Measurements from ENCODE around the gene PASD1. TPM values are rescaled to one million over a fixed set of nuclear protein-coding genes. Genes with fewer than 3 reads are reported as not detected.

The PASD1 gene, protein sequence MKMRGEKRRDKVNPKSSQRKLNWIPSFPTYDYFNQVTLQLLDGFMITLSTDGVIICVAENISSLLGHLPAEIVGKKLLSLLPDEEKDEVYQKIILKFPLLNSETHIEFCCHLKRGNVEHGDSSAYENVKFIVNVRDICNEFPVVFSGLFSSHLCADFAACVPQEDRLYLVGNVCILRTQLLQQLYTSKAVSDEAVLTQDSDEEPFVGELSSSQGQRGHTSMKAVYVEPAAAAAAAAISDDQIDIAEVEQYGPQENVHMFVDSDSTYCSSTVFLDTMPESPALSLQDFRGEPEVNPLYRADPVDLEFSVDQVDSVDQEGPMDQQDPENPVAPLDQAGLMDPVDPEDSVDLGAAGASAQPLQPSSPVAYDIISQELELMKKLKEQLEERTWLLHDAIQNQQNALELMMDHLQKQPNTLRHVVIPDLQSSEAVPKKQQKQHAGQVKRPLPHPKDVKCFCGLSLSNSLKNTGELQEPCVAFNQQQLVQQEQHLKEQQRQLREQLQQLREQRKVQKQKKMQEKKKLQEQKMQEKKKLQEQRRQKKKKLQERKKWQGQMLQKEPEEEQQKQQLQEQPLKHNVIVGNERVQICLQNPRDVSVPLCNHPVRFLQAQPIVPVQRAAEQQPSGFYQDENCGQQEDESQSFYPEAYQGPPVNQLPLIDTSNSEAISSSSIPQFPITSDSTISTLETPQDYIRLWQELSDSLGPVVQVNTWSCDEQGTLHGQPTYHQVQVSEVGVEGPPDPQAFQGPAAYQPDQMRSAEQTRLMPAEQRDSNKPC
- under 0.01 TPM for total RNA-seq

DNA sequence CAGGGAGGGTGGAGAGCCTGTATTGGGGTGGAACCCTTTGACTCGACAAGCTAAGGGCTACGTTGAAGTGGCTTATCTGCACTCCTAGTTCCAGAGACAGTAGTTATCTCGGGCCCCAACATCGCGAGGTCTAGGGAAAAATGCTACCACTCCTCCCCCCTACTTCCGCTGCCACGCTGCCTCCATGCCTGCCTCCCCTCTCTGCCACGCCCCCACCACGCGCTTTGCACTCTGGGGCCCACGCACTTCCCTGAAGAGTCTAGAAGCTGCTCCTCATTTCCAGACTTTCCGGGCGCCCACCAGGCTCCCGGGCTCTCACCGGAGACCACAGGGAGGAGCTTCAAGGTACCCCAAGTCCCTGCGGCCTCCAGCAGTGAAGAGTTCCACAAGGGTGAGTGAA lies at the start of gene PASD1:
PASD1 (plus strand) TSS at position 227 of the 400 bp plus-strand sequence. CDS start 37,879 bp downstream, outside the sequence.
- no peaks in the 10 kb centered on the region for H3K36me3 ChIP-seq (ENCODE audit: control insufficient read depth in 3 of 3, insufficient read depth in 3 of 3, low read length in 3 of 3)
- H3K27me3 ChIP-seq (ENCODE audit: control insufficient read depth in 3 of 3, insufficient read depth in 3 of 3, low read length in 3 of 3): no peaks in the 10 kb centered on the region
- no peaks in the 10 kb centered on the region for H3K4me1 ChIP-seq (ENCODE audit: control insufficient read depth in 3 of 3, insufficient read depth in 3 of 3, low read length in 3 of 3)
- no peak within 1 kb of the TSS for H3K9ac ChIP-seq (ENCODE audit: low read depth in 1 of 3, low read length in 3 of 3)
- no peaks in the 10 kb centered on the region for H3K9me3 ChIP-seq (ENCODE audit: control insufficient read depth in 3 of 3, low read length in 3 of 3)
- no peak within 1 kb of the TSS for H3K4me3 ChIP-seq (ENCODE audit: low read length in 3 of 3)
- no peak within 1 kb of the TSS for H3K27ac ChIP-seq (ENCODE audit: low read depth, low read length)

DNA sequence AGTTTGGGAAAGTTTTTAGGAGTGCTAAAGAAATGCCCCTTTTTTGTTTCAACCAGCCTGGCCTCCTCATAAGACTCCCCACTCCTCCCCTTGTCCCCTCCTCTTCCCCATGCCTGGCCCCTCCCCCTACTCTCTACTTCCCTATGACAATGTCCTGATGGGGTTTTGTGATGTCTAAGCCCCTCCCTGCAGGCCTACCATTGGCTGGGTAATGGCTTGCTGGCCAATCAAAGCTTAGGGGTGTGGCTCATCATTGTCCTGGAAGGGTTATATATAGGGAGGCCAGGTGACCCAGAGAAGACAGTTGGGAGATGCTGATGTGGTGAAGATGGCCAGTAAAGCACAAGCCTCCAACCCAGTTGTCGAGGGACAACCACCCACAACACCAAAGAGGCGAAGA lies 48.2 kb upstream of the PASD1 start:
- Histone ChIP-seq H3K27ac (ENCODE audit: low read depth, low read length) (no peak overlapping the region), H3K9ac (ENCODE audit: low read depth in 1 of 3, low read length in 3 of 3) (no peak overlapping the region), H3K9me3 (ENCODE audit: control insufficient read depth in 3 of 3, low read length in 3 of 3) (peaks cover 0 to 2% (median 0%) of the 10 kb centered on the region in 3 donors), H3K27me3 (ENCODE audit: control insufficient read depth in 3 of 3, insufficient read depth in 3 of 3, low read length in 3 of 3) (no peaks in the 10 kb centered on the region), H3K36me3 (ENCODE audit: control insufficient read depth in 3 of 3, insufficient read depth in 3 of 3, low read length in 3 of 3) (no peaks in the 10 kb centered on the region), H3K4me1 (ENCODE audit: control insufficient read depth in 3 of 3, insufficient read depth in 3 of 3, low read length in 3 of 3) (no peaks in the 10 kb centered on the region), H3K4me3 (ENCODE audit: low read length in 3 of 3) (no peak overlapping the region)

DNA sequence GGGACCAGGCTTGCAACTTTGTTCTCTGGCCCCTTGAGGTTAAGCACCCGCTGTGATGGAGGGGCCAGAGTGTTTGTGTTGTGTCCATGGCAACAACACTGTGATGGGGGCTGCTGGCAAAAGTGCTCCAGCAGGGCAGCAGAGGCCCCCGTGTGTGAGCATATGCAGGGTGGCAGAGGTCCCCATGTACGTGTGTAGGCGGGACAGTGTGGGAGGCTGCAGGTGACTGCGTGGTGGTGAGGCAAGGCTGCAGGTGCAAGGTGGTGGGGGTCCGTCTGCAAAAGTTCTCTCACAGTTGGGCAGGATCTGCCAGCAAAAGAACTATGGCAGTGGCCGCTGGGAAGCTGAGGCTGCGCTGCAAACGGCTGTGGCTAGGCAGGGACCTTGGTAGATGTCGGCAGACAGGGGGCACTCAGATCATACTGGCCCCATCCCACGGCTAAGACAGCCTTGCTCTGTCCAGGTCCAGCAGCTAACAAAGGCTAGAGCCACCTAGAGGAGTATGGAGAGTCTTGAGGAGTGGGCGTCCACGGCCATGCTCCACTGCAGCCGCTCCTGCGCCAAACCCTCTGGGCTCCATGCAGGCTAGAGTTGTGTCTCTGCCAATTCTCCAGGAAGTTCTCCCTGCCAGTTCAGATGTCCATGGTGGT lies 46.8 kb upstream of the PASD1 start:
- H3K9me3 ChIP-seq (ENCODE audit: control insufficient read depth in 3 of 3, low read length in 3 of 3): no peaks in the 10 kb centered on the region
- H3K36me3 ChIP-seq (ENCODE audit: control insufficient read depth in 3 of 3, insufficient read depth in 3 of 3, low read length in 3 of 3): no peaks in the 10 kb centered on the region
- no peaks in the 10 kb centered on the region for H3K4me1 ChIP-seq (ENCODE audit: control insufficient read depth in 3 of 3, insufficient read depth in 3 of 3, low read length in 3 of 3)
- H3K4me3 ChIP-seq (ENCODE audit: low read length in 3 of 3): no peak overlapping the region
- H3K27ac ChIP-seq (ENCODE audit: low read depth, low read length): no peak overlapping the region
- H3K27me3 ChIP-seq (ENCODE audit: control insufficient read depth in 3 of 3, insufficient read depth in 3 of 3, low read length in 3 of 3): no peaks in the 10 kb centered on the region
- H3K9ac ChIP-seq (ENCODE audit: low read depth in 1 of 3, low read length in 3 of 3): no peak overlapping the region

DNA sequence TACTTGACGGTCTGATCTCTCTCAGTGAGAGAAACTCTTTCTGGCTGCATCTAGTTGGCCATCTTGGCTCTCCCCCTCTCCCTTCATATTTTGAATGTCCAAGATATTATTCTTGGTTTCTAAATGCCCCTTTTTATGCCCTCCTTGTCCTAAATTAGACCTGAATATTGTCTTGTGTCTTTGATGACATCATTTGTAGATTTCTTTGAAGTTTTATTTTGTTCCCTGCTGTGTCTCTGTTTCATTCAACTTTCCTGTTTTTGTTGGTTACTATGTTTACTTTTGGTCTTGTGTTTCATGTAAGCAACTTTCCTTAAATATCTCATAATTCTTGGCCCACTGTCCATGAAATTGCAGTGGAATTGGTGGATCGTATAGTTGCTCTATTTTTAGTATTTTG lies 46.1 kb upstream of the PASD1 start:
- H3K36me3 ChIP-seq (ENCODE audit: control insufficient read depth in 3 of 3, insufficient read depth in 3 of 3, low read length in 3 of 3): no peaks in the 10 kb centered on the region
- H3K4me3 ChIP-seq (ENCODE audit: low read length in 3 of 3): no peak overlapping the region
- no peak overlapping the region for H3K27ac ChIP-seq (ENCODE audit: low read depth, low read length)
- no peaks in the 10 kb centered on the region for H3K4me1 ChIP-seq (ENCODE audit: control insufficient read depth in 3 of 3, insufficient read depth in 3 of 3, low read length in 3 of 3)
- no peak overlapping the region for H3K9ac ChIP-seq (ENCODE audit: low read depth in 1 of 3, low read length in 3 of 3)
- no peaks in the 10 kb centered on the region for H3K9me3 ChIP-seq (ENCODE audit: control insufficient read depth in 3 of 3, low read length in 3 of 3)
- H3K27me3 ChIP-seq (ENCODE audit: control insufficient read depth in 3 of 3, insufficient read depth in 3 of 3, low read length in 3 of 3): no peaks in the 10 kb centered on the region

DNA sequence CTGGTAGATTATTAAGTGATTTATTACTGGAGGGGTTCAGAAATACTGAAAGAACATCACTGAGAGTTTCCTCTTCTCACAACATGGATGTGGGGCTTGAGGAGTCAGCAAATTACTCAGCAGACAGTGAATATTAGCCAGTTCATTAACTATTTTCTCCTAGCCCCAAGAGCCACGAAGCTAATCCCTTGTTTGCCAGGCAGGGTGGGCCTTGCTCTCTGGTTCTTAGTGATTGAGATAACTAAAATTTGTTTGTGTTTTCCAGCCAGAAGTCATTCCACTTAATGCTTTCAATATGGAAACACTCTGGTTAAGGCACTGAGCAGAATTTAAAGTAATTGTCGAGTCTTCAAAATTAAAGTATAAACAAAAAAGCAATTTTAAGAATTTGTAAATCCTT lies 40.1 kb upstream of the PASD1 start:
- H3K4me1 ChIP-seq (ENCODE audit: control insufficient read depth in 3 of 3, insufficient read depth in 3 of 3, low read length in 3 of 3): no peaks in the 10 kb centered on the region
- no peaks in the 10 kb centered on the region for H3K27me3 ChIP-seq (ENCODE audit: control insufficient read depth in 3 of 3, insufficient read depth in 3 of 3, low read length in 3 of 3)
- no peaks in the 10 kb centered on the region for H3K9me3 ChIP-seq (ENCODE audit: control insufficient read depth in 3 of 3, low read length in 3 of 3)
- H3K4me3 ChIP-seq (ENCODE audit: low read length in 3 of 3): no peak overlapping the region
- H3K27ac ChIP-seq (ENCODE audit: low read depth, low read length): no peak overlapping the region
- no peaks in the 10 kb centered on the region for H3K36me3 ChIP-seq (ENCODE audit: control insufficient read depth in 3 of 3, insufficient read depth in 3 of 3, low read length in 3 of 3)
- no peak overlapping the region for H3K9ac ChIP-seq (ENCODE audit: low read depth in 1 of 3, low read length in 3 of 3)

DNA sequence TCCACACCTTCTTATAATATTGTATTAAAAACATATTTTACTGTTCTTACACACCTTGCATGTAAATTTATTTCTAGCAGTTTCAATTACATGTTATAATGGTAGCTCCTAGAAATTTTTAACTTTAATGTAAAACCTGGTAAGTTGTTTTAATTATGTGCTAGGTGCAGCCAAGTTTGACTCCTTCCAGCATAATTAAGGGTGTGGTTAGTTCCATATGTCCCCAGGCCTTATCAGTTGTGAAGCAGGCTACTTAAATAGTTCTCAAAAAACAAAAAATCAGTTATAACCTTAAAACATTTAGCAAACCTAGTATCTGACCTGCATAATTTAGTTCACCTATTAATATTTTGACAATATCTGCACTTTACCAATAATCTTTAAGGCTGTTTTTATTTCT lies 26.9 kb upstream of the PASD1 start:
- no peaks in the 10 kb centered on the region for H3K36me3 ChIP-seq (ENCODE audit: control insufficient read depth in 3 of 3, insufficient read depth in 3 of 3, low read length in 3 of 3)
- no peak overlapping the region for H3K4me3 ChIP-seq (ENCODE audit: low read length in 3 of 3)
- no peaks in the 10 kb centered on the region for H3K9me3 ChIP-seq (ENCODE audit: control insufficient read depth in 3 of 3, low read length in 3 of 3)
- no peaks in the 10 kb centered on the region for H3K27me3 ChIP-seq (ENCODE audit: control insufficient read depth in 3 of 3, insufficient read depth in 3 of 3, low read length in 3 of 3)
- no peak overlapping the region for H3K27ac ChIP-seq (ENCODE audit: low read depth, low read length)
- H3K4me1 ChIP-seq (ENCODE audit: control insufficient read depth in 3 of 3, insufficient read depth in 3 of 3, low read length in 3 of 3): no peaks in the 10 kb centered on the region
- H3K9ac ChIP-seq (ENCODE audit: low read depth in 1 of 3, low read length in 3 of 3): no peak overlapping the region

DNA sequence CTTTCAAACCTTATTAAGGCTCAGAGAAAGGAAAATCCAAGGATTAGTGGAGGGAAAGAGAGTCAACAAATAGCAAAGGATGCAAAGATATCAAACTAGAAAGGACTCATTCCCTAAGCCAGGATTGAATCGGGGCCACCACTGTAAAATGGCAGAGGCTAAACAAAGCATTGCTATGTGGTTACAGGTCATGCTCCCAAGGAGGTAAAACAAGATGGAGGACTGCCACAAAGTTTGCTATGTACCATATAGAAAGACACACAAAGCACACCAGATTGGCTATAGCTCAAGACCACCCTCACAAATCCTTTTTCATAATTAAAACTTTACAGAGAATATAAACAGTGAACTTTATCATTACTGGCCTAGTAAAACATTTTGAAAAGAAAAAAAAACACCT lies 25.9 kb upstream of the PASD1 start:
- Histone ChIP-seq H3K4me1 (ENCODE audit: control insufficient read depth in 3 of 3, insufficient read depth in 3 of 3, low read length in 3 of 3) (no peaks in the 10 kb centered on the region), H3K27me3 (ENCODE audit: control insufficient read depth in 3 of 3, insufficient read depth in 3 of 3, low read length in 3 of 3) (no peaks in the 10 kb centered on the region), H3K4me3 (ENCODE audit: low read length in 3 of 3) (no peak overlapping the region), H3K27ac (ENCODE audit: low read depth, low read length) (no peak overlapping the region), H3K9me3 (ENCODE audit: control insufficient read depth in 3 of 3, low read length in 3 of 3) (no peaks in the 10 kb centered on the region), H3K36me3 (ENCODE audit: control insufficient read depth in 3 of 3, insufficient read depth in 3 of 3, low read length in 3 of 3) (no peaks in the 10 kb centered on the region), H3K9ac (ENCODE audit: low read depth in 1 of 3, low read length in 3 of 3) (no peak overlapping the region)

DNA sequence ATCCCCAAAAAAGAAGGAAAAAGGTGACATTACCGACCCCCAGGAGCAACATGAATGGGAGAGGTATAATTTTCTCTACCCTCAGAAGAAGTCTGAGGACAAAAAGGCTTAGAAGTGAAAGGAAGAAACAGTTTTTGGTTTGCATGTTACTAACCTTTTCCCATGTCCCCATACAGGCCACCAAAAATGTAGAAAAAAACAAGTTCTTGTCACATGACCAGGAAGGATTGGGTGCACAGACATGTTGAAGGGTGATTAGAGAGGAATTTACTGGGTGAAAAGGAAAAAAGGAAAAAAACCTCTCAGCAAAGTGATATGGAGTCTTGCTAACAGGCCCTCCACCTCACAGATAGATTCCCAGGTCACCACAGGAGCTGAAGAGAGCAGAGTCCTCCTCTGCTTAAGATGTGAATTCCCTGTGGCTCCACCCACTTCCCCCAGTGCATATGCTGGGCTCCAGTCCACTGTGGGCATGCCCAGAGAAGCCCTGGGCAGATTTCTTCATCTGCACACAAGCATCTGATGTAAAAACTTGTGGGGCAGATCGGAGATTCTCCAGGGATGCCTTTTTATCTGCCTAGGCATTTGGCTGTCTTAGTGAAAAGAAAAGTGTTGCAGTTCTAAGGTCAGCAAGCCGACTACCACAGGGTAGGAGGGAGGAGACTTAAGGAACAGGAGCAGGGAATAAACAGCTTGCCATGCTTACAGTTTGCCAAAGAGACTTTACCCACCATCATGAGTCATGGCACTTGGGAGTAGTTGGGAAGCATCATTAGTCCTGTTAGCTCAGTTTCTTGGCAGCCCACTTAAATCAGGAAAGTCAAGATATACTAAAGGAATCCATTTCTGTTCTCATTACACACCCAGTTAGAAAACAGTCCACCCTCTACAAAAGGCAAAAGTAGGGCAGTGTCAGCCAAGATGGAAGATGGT lies 25.0 kb upstream of the PASD1 start:
- Histone ChIP-seq H3K27me3 (ENCODE audit: control insufficient read depth in 3 of 3, insufficient read depth in 3 of 3, low read length in 3 of 3) (no peaks in the 10 kb centered on the region), H3K4me3 (ENCODE audit: low read length in 3 of 3) (no peak overlapping the region), H3K4me1 (ENCODE audit: control insufficient read depth in 3 of 3, insufficient read depth in 3 of 3, low read length in 3 of 3) (no peaks in the 10 kb centered on the region), H3K9me3 (ENCODE audit: control insufficient read depth in 3 of 3, low read length in 3 of 3) (no peaks in the 10 kb centered on the region), H3K9ac (ENCODE audit: low read depth in 1 of 3, low read length in 3 of 3) (no peak overlapping the region), H3K36me3 (ENCODE audit: control insufficient read depth in 3 of 3, insufficient read depth in 3 of 3, low read length in 3 of 3) (no peaks in the 10 kb centered on the region), H3K27ac (ENCODE audit: low read depth, low read length) (no peak overlapping the region)

DNA sequence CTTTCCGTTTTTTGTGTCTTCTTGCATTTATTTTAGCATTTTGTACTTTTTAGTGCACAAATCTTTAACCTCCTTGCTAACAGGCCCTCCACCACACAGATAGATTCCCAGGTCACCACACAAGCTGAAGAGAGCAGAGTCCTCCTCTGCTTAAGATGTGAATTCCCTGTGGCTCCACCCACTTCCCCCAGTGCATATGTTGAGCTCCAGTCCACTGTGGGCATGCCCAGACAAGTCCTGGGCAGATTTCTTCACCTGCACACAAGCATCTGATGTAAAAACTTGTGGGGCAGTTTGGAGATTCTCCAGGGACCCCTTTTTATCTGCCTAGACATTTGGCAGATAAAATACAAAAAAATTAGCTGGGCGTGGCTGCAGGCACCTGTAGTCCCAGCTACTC lies 19.8 kb upstream of the PASD1 start:
- Histone ChIP-seq H3K36me3 (ENCODE audit: control insufficient read depth in 3 of 3, insufficient read depth in 3 of 3, low read length in 3 of 3) (no peaks in the 10 kb centered on the region), H3K27ac (ENCODE audit: low read depth, low read length) (no peak overlapping the region), H3K4me1 (ENCODE audit: control insufficient read depth in 3 of 3, insufficient read depth in 3 of 3, low read length in 3 of 3) (no peaks in the 10 kb centered on the region), H3K9ac (ENCODE audit: low read depth in 1 of 3, low read length in 3 of 3) (no peak overlapping the region), H3K27me3 (ENCODE audit: control insufficient read depth in 3 of 3, insufficient read depth in 3 of 3, low read length in 3 of 3) (no peaks in the 10 kb centered on the region), H3K4me3 (ENCODE audit: low read length in 3 of 3) (no peak overlapping the region), H3K9me3 (ENCODE audit: control insufficient read depth in 3 of 3, low read length in 3 of 3) (no peaks in the 10 kb centered on the region)
